NCI-H345 treated with DMSO at 0.1 percent for 48 hours (cell line): ENCODE measurements around the gene BMPER.

Experiments
- DNase-seq: peaks from one replicate; lab custom pipeline; 2025; ENCODE audit not compliant: unreplicated experiment; lab: John Stamatoyannopoulos, UW

Gene BMPER

DNA sequence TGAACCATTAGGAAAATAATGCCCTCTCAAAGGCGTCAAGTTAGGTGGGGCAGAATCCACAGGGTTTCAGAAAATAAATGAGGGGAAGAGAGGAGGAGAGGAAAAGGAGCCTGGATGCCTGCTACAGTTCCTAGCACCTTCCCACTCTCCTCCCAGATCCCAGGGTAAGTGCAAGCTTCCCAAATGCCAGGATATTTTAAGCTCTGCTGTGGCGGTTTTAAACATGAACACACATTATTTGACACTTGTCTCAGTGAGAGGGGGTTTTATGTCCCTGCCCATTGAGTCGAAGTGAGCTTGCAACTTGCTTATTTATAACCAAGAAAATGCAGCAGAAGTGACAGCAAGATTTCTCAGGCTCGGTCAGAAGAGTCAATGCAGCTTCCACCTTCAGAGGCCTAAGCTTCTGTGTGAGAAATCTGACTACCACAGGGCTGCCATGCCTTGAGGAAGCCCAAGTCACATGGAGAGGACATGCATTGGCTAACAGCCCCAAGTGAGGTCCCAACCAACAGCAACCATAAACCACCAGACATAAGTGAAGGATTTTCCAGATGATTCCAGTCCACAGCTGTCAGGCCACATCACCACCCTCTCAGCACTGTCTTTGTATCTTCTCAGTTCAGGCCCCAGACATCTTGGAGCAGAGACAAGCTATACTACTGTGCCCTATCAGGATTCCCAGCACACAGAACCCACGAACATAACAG, 17.9 kb upstream of the BMPER start:
- DNase-seq: no peak

GRCh38 chr7:33888166-33888565, 17.2 kb upstream of the BMPER start:
- DNase-seq: no peak

GRCh38 chr7:33892945-33893344, 12.4 kb upstream of the BMPER start:
- DNase-seq: no peak

GRCh38 chr7:33893377-33893776, 12.0 kb upstream of the BMPER start:
- no peak for DNase-seq

DNA sequence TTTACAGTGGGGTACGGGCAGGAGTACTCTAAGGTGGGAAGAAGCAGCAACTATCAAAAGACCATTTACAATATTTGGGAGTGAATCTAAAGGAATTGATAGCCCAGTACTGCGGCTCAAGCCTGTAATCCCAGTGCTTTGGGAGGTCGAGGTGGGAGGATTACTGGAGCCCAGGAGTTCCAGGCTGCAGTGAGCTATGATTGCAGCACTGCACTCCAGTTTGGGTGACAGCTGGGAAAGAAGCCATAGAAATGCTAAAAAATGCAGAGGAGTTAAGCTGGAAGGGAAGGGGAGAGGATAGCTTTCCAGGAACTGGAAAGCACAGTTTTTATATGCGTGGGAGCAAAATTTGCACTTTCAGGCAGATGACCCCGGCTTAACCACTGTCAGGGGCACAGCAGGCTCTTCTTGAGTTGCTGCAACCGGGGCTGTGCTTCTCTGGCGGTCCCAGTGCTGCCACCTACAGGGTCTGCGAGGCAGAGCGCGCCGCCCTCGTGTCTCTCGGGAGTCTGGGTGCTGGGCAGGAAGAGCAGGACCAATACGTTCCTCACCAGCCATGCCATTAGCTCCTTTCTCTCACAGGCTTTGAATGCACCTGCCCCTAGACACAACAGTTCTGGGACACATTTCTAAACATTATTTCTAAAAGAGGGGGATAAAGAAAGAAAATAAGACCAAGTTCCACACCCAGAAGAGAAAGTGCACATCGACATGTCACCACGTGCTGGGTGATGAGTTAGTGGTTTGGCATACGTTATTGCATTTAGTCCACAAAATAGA, 10.1 kb upstream of the BMPER start:
- DNase-seq: peak; percentile 71

DNA sequence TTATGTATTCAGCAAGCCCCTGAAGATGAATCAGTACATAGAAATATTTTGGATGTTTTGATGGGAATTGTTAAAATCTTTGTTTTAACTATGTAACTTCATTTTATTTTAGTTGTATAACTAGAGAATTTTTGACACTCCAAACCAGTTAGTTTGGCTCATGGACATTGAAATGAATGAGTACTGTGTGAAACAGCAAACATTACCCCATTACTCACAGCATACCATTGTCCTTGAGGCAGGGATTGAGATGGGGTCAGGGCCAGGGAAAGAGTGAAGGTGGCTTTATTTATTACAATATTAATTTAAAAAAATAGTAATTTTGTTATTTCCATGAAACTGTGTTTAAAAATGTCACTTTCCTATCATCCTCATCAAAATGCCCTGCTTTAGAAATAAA, 4.8 kb upstream of the BMPER start:
- no peak for DNase-seq

DNA sequence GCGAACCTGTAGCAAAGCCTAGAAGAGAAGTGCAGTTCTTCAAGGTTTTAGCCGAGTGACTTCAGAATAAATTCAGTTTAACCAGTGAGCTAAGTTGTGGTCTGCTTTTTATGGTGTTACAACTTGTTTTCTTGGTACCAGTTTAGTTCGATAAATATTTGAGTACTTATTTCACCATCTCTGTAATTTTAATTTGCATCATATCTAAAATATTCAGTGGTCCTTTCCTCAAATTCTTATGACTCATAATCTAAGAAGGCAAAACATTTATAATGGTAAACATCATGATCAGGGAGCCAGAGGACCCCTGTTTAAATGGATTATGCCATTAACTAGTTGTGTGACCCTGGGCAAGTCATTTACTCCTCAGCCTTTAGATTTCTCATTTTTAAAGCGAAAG, 4.1 kb upstream of the BMPER start:
- DNase-seq: no peak

- DNase-seq: no peak
These were observed 3.5 kb upstream of the BMPER start for GRCh38 chr7:33901847-33902246.

DNA sequence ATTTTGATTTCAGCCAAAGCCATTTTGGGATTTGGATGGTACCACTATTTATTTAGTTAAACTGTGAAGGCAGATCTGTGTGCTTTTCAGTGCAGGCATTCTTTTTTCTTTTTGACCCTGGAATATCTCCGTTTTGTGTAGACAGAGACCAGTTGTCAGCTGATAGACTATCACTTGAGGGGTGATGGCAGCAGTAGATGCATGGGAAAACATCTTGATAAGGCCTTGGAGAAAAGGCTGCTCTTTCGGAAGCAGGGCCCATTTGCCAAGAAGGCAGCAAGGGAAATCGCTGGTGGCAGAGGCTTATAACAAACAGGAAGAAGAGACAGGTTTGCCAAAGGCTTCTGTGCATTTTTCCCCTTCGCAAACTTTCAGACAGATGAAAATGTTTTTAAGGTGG, 2.6 kb upstream of the BMPER start:
- no peak for DNase-seq

- no peak for DNase-seq
These were observed 1.3 kb upstream of the BMPER start for GRCh38 chr7:33903791-33904680.

- no peak for DNase-seq
These were observed 504 bp upstream of the BMPER start for GRCh38 chr7:33904681-33905388.

DNA sequence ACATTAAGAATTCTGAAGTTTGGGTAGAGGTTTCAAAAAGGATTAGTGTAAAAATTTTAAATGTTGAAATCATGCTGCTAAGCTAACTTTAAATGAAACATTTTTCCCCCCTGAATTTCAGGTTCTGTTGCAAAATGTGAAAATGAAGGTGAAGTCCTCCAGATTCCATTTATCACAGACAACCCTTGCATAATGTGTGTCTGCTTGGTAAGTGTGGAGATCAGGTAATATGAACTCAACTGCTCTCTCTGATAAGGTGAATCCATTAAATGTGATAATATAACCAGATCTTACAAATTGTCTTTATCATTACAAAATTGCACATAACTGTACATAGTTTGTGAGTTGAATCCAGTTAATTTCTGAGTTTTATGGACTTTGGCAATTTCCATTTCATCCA, 1.4 kb downstream of the BMPER start:
- no peak for DNase-seq

DNA sequence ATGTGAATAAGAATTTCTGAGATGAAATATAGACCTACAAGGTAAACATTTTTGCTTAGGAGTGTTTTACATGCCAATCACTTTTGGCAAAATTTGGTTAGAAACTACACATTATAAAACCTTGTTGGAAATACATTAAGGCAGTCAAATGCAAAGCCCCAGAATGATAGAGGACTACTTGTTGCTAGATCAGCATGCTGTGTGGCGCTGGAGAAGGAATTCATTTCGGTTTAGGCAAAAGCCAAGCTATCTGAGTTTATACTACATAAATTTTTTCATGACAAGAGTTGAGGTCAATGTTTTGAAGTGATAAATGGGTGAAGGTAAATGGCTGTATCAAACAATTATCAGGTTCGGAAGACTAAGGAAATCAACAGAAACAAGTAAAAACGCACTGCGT, 2.3 kb downstream of the BMPER start:
- no peak for DNase-seq

- DNase-seq: no peak
These were observed 4.0 kb downstream of the BMPER start for GRCh38 chr7:33909318-33909717.

- DNase-seq: no peak
These were observed 4.4 kb downstream of the BMPER start for GRCh38 chr7:33909755-33910154.

DNA sequence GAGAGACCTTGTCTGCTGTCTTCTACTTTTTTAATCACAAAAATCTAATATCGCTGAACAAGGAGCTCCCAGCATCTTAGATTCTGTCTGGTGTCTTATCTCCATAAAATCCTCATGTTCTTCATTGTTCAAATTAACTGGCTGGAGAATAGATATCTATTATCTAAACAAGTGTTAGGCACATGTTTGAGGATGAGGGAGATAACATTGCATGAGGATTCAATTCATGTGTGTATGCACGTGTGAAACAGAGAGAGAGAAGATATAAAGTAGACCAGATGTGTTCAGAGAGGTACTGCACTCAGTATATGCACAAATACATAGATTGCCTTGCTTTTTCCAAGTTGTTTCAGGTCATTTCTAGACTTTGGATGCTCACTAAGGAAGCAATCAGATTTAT, 5.4 kb downstream of the BMPER start:
- no peak for DNase-seq

GRCh38 chr7:33916357-33917081, 11.2 kb downstream of the BMPER start:
- no peak for DNase-seq

- DNase-seq: no peak
These were observed 12.3 kb downstream of the BMPER start for GRCh38 chr7:33917661-33918060.

- DNase-seq: no peak
These were observed 13.3 kb downstream of the BMPER start for GRCh38 chr7:33918438-33919143.

GRCh38 chr7:33919449-33919848, 14.1 kb downstream of the BMPER start:
- no peak for DNase-seq
